ENCODE measurements around the gene ZSCAN1.

Gene ZSCAN1

DNA sequence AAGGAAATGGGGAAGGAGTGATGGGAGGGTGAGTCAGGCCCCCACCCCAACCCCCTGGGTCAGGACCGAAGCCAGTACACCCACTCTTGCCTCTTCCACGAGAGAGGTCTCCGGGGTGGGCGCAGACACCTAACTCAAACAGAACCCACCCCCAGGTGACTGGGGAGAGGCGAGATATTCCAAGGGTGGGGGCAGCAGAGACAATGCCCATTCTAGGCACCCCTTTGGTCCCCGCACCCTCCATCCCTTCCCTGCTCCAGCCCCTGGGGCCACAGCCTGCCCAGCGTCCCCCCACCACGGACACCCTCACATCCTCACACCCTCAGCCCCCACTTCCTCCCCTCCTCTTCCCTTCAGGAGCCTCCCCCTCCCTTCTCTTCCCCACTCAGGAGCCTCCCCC is 63.5 kb downstream of the ZSCAN1 start:
- TF ChIP-seq, protein P1, sequence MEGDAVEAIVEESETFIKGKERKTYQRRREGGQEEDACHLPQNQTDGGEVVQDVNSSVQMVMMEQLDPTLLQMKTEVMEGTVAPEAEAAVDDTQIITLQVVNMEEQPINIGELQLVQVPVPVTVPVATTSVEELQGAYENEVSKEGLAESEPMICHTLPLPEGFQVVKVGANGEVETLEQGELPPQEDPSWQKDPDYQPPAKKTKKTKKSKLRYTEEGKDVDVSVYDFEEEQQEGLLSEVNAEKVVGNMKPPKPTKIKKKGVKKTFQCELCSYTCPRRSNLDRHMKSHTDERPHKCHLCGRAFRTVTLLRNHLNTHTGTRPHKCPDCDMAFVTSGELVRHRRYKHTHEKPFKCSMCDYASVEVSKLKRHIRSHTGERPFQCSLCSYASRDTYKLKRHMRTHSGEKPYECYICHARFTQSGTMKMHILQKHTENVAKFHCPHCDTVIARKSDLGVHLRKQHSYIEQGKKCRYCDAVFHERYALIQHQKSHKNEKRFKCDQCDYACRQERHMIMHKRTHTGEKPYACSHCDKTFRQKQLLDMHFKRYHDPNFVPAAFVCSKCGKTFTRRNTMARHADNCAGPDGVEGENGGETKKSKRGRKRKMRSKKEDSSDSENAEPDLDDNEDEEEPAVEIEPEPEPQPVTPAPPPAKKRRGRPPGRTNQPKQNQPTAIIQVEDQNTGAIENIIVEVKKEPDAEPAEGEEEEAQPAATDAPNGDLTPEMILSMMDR (IDR thresholded peaks at IDR 0.05), result no peak
- peak overlapping the region; percentile 96 to 99 for H3K27ac ChIP-seq
- DNase-seq, result no peak
- peaks cover 0 to 34% (median 7%) of the 10 kb centered on the region in 3 donors for H3K9me3 ChIP-seq
- H3K4me1 ChIP-seq, result peaks cover 0 to 24% (median 16%) of the 10 kb centered on the region in 4 donors
- H3K36me3 ChIP-seq, result peaks cover 0 to 33% (median 20%) of the 10 kb centered on the region in 3 donors
- peak overlapping the region; percentile 92 to 98 for H3K4me3 ChIP-seq
- intact Hi-C loops (cut with DNase I; ENCODE audit: low total_unique reads), result loop anchor here (5.0 kb wide), 2 partner anchors 35 to 95 kb away; partner anchors contain the start of gene ZNF606
- no peaks in the 10 kb centered on the region for H3K27me3 ChIP-seq

DNA sequence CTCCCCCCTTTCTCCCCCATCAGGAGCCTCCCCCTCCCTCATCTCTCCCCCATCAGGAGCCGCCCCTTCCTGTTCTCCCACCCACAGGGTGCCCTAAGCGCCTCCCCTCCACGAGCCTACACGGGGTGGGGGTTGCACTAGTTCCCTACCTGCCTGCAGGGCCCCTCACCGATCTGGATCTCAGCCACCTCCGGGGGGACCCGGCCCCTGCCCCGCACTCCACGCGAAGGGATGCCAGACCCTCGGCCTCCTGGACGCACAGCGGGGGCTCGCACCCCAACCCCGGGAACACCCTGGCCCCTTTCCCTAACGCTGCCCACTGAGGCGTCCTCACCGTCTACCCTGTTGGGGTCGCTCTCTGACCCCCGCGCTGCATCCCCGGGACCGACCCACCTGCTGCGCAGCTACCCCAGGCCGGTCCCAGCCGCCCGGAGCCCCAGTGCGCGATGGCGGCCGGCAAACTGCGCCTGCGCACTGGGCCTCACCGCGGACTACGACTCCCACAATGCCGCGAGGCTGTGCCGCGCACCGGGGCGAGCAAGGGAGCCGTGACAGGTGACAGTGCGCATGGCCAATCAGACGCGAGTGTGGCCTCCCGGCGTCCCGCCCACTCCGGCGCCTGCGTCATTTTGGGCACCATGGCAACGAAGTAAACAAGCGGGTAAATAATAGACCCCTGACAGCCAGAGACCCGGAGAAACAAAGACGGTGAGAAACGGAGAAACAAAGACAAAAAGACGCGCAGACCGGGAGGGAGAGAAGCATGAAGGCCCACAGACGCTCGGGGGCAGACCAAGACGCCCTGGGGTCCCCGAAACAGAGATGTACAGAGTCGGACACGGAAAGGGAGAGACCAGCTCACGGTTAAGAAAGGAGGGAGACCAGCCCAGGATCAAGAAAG is 64.2 kb downstream of the ZSCAN1 start, which contains the start of gene ZSCAN18:
Gene ZSCAN18 (minus strand): TSS at position 451 of the 901 bp plus-strand sequence. CDS start 7,964 bp downstream, outside the sequence.
- Histone ChIP-seq H3K4me3 (peak within 1 kb of the TSS; percentile 92 to 98), H3K27ac (peak within 1 kb of the TSS; percentile 96 to 99), H3K27me3 (no peaks in the 10 kb centered on the region), H3K9me3 (peaks cover 0 to 40% (median 6%) of the 10 kb centered on the region in 3 donors), H3K4me1 (peaks cover 0 to 24% (median 16%) of the 10 kb centered on the region in 4 donors), H3K36me3 (peaks cover 0 to 27% (median 18%) of the 10 kb centered on the region in 3 donors)
- DNase-seq, result peak; percentile 97 to 98
- TF ChIP-seq, protein P1 (IDR thresholded peaks at IDR 0.05), result no peak
- intact Hi-C loops (cut with DNase I; ENCODE audit: low total_unique reads), result loop anchor here (5.0 kb wide), 2 partner anchors 36 to 96 kb away; partner anchors contain the start of gene ZNF606

DNA sequence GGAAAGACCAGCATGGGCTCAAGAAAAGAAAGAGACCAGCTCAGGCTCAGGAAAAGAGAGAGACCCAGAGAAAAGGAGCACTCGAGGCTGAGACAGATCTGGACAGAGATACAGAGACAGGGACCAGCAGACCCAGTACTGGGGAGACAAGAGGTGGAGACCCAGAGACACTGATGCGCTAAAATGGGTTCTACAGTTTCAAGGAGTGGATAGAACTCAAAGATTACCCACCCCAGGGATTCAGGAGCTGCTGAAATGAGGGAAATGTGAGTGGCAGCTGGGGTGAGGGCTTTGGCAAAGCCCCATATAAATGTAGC is 64.8 kb downstream of the ZSCAN1 start:
- H3K27me3 ChIP-seq, result no peaks in the 10 kb centered on the region
- peaks cover 0 to 46% (median 6%) of the 10 kb centered on the region in 3 donors for H3K9me3 ChIP-seq
- peak overlapping the region; percentile 92 to 98 for H3K4me3 ChIP-seq
- TF ChIP-seq, protein P1 (IDR thresholded peaks at IDR 0.05), result no peak
- DNase-seq, result no peak
- H3K27ac ChIP-seq, result peak overlapping the region; percentile 96 to 99
- peaks cover 0 to 21% (median 18%) of the 10 kb centered on the region in 3 donors for H3K36me3 ChIP-seq
- intact Hi-C loops (cut with DNase I; ENCODE audit: low total_unique reads), result loop anchor here (5.0 kb wide), 2 partner anchors 36 to 96 kb away; partner anchors contain the start of gene ZNF606
- peaks cover 0 to 24% (median 16%) of the 10 kb centered on the region in 4 donors for H3K4me1 ChIP-seq

Measured in tibial artery (tissue), 4 donors.